MG63 (cell line): ENCODE data around the gene MS4A12. TPM values are rescaled to one million over a fixed set of nuclear protein-coding genes. Genes with fewer than 3 reads are reported as not detected.

Experiments
- total RNA-seq: library from RNA; depleted of rRNA; stranded (reverse); fragments of >200 nt; shearing (Covaris generic); gene quantifications from 2 replicates; pipeline ENCODE4 v1.2.3, GENCODE V29; 2014; ENCODE audit warnings: low replicate concordance; rRNA removed

The MS4A12 gene
- total RNA-seq, 1 experiment from 2014 or later = not detected

Other genes with a start within 250 kb of the MS4A12 start
- not detected in 2 replicates for gene MS4A4E, start 249.6 kb upstream of the MS4A12 start, total RNA-seq
- gene MS4A4A, start 212.1 kb upstream of the MS4A12 start, total RNA-seq = not detected in 2 replicates
- not detected in 2 replicates for gene MS4A6E, start 165.5 kb upstream of the MS4A12 start, total RNA-seq
- gene MS4A7, start 114.2 kb upstream of the MS4A12 start, total RNA-seq = not detected in 2 replicates
- not detected in 2 replicates for gene MS4A14, start 96.3 kb upstream of the MS4A12 start, total RNA-seq
- gene MS4A5, start 63.2 kb upstream of the MS4A12 start, total RNA-seq = not detected in 2 replicates
- gene MS4A1, start 36.9 kb upstream of the MS4A12 start, total RNA-seq = not detected in 2 replicates
- not detected in 2 replicates for gene MS4A13, start 22.6 kb downstream of the MS4A12 start, total RNA-seq
- gene MS4A8, start 206.8 kb downstream of the MS4A12 start, total RNA-seq = not detected in 2 replicates
- not detected in 2 replicates for gene MS4A18, start 231.9 kb downstream of the MS4A12 start, total RNA-seq